ENCODE measurements around the gene RALGPS1. TPM values are rescaled to one million over a fixed set of nuclear protein-coding genes. Genes with fewer than 3 reads are reported as not detected.

The RALGPS1 gene
- total RNA-seq, 1 donor from 2014 or later, result 2.4 TPM

DNA sequence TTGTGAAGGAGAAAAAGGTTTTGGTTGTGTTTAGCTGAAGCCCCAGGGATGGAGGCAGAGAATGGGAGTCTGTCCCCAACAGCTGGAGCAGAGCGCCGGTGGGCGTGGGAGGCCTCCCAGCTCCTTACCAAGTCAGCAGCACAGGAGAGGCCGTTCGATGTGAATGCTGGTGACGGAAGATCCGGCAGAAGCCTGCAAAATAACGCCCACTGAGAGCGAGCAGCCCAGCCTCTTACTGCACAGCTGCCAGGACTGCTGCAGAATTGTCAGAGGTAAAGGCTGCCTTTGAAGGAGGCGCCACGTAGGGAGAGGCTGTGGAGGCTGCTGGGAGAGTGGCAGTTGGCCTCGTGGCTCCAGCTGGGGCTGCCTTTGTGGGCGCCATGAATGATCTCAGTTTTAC lies 181.6 kb downstream of the RALGPS1 start:
- DNase-seq (ENCODE audit: low read depth in 2 of 2), result no peak

DNA sequence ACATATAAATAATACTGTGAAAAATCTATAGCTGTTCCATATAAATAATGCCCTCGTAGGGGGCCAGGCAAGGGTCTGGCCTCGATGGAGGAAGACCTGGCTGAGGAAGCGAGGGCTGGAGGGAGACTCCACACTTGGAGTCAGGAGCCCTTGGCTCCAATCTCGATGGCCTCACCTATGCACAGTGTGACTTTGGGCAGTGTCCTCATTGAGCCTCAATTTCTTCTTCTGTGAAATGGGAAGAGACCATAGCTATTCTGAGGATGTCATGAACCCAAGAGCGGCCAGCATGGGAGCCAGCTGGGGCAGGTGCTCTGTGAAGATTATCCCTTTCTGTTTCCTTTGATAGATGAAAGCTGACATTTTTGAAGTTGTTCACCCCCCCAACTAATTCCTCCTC lies 183.1 kb downstream of the RALGPS1 start:
- DNase-seq (ENCODE audit: low read depth in 2 of 2), result no peak

DNA sequence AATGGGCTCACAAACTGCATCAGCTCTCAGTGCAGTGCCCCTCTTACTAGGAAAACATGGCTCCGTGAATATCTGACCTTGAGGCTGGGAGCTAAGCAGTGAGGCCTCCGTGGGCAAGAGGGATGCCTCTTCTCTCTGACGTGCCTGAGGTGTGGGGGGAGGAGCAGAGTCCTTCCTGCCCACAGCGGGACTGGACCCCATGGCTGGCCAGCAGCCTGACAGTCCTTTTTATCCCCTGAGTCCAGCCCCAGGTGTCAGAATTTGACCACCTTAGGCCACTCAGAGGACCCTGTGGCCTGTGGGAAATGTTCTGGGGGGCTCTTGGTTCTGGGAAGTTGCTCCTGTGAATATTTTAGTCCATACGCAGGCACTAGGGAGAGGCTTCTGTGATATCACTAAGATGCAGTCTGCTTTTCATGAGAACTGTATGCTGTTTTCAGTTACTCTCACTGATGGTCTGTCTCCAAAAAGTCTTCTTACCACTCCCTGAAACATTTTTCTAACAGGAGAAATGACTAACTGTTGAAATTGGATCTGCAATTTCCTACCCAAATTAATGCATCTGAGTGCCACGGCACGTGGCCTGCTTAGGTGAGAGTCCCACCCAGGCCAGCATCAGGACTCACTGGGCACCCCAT lies 184.5 kb downstream of the RALGPS1 start:
- no peak for DNase-seq (ENCODE audit: low read depth in 2 of 2)

DNA sequence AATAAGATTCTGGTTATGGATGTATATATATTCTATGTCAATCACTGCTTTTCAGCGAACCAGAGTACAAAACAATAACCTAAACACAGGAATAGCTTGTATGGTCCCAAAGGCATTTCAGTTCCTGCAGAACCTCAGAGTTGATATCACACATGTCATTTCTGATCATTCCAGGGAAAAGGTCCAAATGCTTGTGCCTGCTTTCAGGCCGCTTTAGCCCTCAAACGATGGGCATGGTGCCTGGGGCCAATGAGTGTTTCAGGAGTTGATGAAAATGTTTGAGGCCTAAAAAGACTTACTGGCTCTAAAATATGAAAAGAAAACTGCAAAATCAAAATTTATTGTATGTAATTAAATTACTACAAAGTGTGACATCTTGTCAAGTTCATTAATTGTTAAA lies 185.1 kb downstream of the RALGPS1 start:
- DNase-seq (ENCODE audit: low read depth in 2 of 2), result no peak

DNA sequence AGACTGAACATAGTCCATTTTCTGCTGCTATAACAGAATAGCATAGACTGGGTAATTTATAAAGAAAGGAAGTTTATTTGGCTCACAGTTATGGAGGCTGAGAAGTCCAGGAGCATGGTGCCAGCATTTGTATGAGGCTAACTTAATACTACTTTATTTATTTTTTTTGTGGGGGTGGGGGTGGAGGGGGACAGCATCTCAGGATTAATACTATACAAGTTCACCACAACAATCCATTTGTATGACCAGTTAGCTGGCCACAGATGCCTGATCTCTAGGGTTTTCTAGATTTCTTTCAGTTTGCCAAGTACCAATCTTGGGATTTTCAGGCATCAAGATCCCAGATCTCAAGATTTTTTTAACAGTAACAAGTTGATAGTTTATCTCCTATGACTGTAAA lies 187.6 kb downstream of the RALGPS1 start:
- no peak for DNase-seq (ENCODE audit: low read depth in 2 of 2)

DNA sequence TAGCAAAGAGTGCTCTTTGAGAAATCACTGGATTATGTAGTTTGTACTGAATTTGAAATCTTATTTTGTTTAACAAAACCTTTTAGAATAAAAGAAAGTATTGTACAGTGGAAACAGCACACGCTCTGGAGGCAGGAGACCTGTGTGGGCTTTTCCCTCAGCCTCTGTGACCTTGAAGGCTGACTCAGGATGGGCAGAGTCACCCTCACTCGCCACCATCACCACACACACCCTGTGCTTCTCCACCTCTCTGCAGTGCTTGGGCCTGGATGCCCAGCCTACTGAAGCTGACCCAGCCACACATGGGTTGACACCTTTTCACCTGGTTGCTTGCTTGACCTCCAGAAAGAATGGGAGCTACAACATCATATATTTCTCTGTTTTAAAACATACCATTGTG lies 188.2 kb downstream of the RALGPS1 start:
- no peak for DNase-seq (ENCODE audit: low read depth in 2 of 2)

DNA sequence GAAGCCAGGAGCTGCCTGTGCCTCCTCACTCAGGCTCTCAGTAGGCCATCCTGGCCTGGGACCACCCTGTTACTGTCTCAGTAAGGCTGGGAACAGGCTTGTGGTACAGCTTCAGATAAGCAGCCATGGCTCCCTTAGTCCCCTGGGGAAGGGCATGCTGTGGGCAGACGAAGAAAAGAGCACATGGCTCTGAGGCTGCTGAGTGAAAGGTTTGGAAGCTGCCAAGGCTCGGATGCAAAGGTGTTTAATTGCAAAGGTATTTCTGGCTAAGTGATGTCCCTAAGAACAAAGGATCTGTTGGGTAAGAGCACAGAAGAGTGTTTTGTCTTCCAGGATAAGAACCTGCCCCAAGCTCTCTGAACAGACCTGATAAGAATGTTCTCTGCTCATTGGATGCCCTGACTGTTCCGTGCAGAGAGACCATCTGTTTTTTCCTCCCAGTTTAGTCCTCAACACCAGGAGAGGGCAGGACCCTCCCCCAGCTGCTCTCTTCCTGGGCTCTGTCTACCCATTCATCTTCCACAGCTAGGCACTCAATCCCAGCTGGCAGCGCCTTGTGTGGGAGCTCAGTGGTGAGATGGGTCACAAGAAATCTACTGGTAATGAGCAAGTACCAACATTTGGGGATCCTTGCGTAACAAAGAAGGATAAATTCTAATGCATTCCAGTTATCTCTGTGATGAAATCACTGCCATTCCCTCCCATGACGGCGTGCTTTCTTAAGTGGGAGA lies 190.2 kb downstream of the RALGPS1 start:
- no peak for DNase-seq (ENCODE audit: low read depth in 2 of 2)

DNA sequence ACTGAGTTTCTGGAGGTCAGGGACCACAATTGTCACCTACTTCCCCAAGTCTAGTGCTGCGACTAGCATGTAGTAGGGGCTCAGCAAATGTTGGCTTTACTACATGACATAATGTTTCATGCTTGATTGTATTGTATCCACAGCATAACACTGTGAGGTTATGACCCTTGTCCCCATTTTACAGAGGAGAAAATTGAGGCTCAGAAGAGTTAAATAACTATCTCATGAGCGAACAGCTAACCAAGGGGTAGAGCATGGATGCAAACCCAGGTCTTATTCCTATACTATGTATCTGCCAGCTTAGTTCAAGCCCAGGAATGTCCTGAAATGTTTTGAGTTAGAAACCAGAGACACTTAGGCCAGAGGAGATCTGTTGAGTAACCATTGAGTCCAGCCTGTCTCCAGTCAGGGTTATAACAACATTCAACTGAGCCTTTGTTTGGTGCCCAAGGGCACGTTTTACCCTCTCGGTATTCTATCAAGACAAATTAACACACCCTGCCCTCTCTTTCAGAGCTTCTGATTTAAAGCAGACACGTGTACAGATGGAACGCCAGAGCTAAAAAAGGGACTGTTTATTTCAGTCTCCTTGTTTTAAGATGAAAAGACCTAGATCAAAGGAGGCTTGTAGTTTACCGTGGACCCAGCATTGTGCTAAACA lies 191.4 kb downstream of the RALGPS1 start:
- DNase-seq (ENCODE audit: low read depth in 2 of 2), result no peak

DNA sequence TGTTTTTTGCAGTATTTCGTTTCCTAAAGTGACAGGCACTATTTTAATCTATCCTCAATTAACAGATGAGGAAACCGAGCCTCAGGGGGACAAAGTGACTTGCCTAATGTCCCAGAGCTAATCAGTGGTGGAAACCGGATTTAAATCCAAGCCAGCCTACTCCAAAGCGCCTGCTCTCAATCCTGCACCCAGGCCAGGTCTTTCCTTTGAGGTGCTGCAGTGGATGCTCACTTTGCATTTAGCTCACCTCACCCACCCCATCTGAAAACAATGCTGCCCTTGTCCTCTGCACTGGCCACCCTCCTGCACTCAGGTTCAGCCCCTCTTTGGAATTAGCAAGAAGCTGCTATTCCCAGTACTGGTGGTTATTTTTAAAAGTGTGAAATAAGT lies 191.9 kb downstream of the RALGPS1 start:
- no peak for DNase-seq (ENCODE audit: low read depth in 2 of 2)

DNA sequence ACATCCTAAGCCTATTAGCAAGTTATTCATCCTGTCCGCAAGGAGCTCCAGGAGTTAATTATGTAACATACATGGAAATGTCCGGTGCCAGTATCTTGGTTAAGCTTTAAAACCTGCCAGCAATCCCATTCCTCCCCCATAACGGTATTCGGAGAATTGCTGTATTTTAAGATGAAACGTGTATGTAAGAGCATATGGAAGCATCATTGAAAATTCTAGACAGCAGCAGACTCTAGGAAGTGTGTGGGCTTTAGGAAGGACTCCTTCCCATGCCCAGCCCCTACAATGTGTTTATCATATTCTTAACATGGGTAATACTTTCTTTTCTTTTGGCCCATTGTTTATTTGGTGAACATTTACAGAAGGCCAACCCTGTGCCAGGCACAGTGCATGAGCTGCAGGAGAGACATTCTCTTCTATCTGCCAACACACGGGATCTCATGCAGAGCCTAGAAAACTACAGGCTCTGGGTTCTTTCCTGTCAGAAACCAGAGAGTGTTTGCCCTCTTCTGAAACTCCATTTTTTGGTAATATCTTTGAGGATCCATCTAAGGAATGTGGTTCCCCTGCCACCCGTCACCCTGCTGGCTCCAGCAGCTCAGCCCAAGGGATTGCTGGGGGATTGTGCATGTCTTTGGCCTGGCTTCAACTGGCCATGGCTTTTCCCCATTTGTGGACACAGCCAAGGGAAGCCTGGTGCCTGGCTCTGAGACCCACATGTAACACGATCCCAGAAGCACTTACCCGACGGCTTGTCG lies 192.8 kb downstream of the RALGPS1 start:
- no peak for DNase-seq (ENCODE audit: low read depth in 2 of 2)

DNA sequence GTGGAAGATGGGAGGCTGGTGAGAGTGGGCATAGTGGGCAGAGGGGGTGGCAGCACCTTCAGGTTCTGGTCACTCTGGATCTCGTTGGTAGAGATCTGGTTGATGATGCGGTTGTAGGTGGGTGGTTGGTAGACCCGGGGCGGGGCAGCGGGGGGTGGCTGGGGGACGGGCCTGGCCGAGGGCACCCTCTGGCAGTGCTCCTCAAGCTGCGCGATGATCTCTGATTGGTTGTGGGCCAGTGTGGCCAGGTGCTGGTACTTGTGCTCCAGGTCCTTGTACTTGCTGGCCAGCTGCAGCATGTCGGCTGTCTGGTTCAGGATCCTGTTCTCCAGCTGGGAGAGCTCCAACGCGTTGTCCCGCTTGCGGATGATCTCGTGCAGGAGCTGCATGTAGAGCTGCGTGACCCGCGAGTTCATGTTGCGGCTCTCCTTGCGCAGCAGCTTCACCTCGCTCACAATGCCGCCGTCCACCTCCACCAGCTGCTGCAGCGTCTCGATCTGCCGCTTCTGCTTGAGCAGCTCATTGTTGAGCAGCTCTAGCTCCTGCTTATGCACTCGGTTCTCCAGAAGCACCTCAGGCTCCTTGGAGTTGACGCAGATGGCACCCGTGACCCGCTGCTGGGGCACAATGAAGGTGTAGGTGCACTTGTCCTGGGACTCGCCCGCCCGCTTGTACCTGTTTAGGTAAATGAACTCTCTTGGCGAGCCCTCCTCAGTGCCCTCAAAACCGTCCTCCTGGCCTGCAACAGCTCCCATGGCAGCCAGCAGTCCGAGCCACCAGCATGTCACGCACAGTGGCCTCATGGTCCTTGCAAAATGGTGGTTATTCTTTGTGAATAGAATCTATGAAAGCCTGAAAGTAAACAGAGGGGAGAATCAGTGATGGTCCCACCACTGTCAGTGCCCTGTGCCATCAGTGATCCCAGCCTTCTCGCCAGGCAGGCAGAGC lies 193.6 kb downstream of the RALGPS1 start:
- no peak for DNase-seq (ENCODE audit: low read depth in 2 of 2)

DNA sequence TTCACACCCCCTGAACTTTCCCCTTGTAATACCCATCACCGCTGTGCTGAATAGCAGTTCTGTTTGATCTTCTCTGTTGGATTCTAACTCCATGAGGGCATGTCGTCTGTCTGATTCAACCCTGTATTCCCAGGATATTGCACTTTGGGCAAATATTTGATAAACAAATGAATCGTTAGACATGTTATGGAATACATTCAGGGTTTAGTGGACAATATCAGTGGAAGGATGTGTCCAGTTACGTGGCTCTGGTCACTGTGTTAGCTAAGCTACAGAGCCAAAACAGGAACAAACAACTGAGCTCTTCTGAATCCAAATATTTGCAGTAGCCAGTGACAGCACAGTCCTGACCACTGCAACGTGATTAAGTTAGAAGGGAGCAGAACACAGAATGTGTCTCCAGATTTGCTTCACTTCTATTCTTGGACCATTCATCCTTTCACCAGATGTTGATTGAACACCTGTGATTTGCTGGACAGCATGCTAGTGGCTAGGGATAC lies 194.7 kb downstream of the RALGPS1 start:
- DNase-seq (ENCODE audit: low read depth in 2 of 2), result peak; percentile 22 to 26

DNA sequence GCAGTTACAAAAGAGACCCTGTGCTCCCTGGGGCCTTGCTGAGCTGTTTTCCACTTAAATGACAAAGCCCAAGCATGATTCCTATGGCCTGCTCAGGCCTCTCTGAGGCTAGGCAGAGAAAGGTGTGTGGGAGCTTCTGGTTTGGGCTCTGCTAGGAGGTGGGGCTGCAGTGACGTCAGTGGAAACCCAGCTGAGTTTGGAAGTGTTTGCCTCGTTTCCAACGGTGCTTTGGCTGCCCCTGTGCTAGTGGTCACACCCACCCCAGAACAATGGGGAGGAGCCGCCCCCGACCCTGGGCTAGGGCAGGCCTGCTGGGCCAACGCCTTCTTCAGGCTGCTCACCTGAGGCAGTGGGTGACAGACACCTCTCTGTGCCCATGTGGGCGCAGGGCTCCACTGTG lies 197.5 kb downstream of the RALGPS1 start:
- peak in 1 of 2 donors; percentile 72 for DNase-seq (ENCODE audit: low read depth in 2 of 2)

DNA sequence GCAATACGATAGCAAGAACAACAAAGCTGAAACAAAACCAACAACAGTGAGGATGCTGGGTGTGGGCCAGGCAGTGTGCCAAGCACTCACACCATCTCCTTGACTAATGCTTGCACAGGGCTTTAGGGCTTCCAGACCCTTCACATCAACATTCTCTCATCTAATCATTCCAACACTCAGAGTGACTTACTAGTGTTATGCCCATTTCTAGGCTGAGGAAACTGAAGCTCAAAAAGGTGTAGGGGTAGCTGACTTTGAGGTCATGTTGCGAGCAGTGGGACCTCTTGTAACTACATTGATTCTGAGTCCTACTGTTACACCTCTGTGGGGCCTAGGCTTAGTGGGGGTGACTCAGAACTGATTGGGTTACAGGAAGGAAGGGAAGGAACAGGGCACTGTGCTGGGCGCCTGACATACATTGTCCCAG lies 198.2 kb downstream of the RALGPS1 start:
- peak; percentile 14 to 57 for DNase-seq (ENCODE audit: low read depth in 2 of 2)

DNA sequence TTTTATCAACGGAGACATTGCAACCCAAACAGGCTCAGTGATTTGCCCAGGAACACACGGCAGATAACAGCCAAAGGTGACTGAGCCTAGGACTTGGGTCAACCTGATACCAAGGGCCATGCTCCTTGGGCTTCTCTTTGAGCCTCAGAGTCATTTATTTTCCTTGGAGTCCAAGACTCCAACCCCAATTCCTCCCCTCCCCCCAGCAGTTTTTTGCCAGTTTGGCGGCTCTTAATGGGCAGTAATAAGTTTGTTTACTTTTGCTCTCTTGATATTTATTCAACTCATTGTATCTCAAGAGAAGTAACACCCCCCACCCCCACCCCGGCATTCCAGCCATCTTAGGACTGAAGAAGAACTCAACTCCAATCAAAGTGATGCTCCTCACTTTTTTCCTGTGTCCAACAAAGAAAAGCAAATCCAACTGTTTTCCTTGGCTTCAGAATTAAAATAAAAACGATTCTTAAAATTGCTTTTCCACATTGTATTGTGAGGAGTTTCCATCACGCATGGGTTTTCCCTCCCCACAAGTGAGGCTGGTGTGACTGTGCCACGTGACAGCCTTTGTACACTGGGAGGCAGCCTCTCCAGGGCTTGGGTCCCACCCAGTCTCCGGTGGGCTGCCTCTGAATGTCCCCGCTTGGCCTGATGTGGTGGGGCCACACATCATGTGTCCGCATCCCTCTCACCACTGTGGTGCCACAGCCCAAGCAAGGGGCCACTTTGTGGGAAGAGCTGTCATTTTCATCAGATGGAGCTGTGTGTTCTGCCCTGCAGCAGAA lies 198.8 kb downstream of the RALGPS1 start:
- peak in 1 of 2 donors; percentile 86 for DNase-seq (ENCODE audit: low read depth in 2 of 2)

DNA sequence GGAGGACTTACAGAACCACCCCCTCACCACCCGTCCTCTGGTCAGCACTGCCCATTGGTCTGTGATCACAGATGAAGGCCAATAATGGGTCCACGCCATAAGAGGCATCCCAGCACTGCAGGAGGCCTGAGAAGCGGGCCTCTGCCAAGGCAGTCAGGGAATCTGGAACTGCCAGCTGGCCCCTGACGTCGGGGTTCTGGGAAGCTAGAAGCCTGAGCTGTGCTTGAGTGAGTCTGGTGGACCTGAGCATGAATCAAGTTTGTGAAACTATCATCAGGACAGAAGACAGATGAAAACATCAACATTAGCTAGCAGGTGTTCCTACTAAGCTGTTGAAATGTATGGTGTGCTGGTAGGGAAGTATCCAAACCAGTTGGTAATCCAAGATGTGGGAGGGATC lies 200.0 kb downstream of the RALGPS1 start:
- DNase-seq (ENCODE audit: low read depth in 2 of 2), result no peak

DNA sequence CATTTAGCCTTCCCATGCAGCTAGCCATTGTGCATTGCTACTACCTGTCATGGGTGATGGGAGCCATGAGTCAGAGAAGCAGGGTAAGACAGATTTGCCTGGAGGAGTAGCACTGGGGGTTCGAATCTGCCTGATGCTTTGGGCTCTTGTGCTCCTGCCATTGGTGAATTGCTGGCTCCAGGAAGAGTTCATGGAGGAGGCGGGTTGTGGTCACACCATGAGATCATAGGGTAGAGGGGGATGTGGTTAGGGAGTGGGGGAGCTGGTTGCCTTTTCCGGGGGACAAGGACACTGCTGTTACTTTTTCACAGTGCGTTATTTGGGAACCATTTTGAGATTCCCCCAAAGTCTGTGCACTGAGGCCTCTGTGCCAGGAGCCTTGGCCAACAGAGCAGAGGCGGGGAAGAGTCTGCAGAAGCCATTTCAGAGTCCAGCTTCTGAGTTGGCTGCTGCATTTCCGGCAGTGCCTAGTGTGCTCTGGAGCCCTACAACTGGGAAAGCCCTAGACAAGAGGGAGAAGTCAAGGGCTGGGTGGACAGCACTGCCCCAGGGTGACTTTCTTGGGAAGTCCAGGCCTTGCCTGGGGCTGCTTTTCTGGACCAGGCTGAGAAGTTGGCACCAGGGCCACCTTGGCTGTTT lies 201.6 kb downstream of the RALGPS1 start:
- DNase-seq (ENCODE audit: low read depth in 2 of 2), result no peak

DNA sequence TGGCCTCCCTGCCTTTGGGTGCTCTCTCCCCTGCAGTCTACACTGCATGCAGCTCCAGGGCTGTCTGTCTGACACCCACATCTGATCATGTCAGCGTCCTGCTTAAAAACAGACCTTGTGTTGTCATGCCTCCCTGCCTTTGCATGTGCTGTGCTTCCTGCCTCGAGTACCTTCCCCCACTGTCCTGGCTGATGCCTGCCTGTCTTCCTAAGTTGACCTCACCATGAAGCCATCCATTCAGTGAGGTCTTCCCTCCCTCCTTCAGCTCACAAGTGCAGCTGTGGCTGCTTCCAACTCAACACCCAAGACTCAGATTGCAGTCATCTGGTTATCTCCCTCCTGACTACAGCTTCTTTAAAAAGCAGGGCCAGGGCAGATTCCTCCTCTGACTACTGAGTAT lies 202.4 kb downstream of the RALGPS1 start:
- peak; percentile 9 to 11 for DNase-seq (ENCODE audit: low read depth in 2 of 2)

DNA sequence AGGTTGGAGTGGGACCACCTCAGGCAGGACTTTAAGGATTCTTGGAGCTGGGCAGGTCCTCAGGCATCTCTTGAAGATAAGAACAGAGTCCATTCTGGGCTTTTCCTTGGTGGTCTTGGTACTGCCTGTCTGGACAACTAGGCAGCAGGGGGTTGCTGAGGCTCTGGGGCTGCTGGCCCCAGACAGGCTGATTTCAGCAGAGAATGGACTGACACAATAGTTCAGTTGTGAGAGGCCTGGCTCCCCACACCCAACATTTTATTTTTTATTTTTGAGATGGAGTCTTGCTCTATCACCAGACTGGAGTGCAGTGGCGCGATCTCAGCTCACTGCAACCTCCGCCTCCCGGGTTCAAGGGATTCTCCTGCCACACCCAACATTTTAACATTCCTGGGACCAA lies 203.2 kb downstream of the RALGPS1 start:
- DNase-seq (ENCODE audit: low read depth in 2 of 2), result no peak
